Measurements from ENCODE around the gene GLS. TPM values are rescaled to one million over a fixed set of nuclear protein-coding genes. Genes with fewer than 3 reads are reported as not detected.

The GLS gene
- total and polyA plus RNA-seq, 4 donors, result 31.1 to 318 (median 104) TPM

DNA sequence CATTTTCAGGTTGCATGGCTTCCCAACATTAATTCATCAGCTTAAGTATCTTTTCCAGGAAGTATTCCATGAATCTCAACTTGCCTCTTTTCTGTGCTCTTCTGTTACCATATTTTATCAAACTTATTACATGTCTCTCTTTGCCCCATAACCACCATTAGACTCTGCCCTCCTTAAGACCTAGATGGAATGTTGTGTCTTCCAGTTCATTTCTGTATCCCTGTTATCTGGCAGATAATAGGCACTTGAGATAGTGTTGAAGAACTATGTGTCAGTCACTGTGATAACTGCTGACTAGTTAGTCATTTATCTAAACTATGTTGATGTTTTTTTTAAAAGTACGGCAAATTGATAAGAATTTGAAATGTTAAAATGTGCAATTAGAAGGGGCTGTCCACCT, 41.8 kb downstream of the GLS start:
- TF ChIP-seq, protein P1, sequence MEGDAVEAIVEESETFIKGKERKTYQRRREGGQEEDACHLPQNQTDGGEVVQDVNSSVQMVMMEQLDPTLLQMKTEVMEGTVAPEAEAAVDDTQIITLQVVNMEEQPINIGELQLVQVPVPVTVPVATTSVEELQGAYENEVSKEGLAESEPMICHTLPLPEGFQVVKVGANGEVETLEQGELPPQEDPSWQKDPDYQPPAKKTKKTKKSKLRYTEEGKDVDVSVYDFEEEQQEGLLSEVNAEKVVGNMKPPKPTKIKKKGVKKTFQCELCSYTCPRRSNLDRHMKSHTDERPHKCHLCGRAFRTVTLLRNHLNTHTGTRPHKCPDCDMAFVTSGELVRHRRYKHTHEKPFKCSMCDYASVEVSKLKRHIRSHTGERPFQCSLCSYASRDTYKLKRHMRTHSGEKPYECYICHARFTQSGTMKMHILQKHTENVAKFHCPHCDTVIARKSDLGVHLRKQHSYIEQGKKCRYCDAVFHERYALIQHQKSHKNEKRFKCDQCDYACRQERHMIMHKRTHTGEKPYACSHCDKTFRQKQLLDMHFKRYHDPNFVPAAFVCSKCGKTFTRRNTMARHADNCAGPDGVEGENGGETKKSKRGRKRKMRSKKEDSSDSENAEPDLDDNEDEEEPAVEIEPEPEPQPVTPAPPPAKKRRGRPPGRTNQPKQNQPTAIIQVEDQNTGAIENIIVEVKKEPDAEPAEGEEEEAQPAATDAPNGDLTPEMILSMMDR (IDR thresholded peaks at IDR 0.05; ENCODE audit: control extremely low read depth, extremely low read depth), result no peak
- ATAC-seq (ENCODE audit: insufficient read depth, low FRiP score), result no peak
- Histone ChIP-seq H3K9me3 (ENCODE audit: control insufficient read depth in 4 of 4, insufficient read depth in 3 of 4, low read length in 3 of 4) (no peaks in the 10 kb centered on the region), H3K36me3 (ENCODE audit: control insufficient read depth in 4 of 4, insufficient read depth in 4 of 4, low read length in 4 of 4) (peaks cover 6 to 29% (median 20%) of the 10 kb centered on the region in 4 donors), H3K4me3 (no peak overlapping the region), H3K27ac (ENCODE audit: low read depth in 1 of 2, low read length in 1 of 2) (no peak overlapping the region), H3K9ac (ENCODE audit: insufficient read depth in 1 of 2, low read length in 2 of 2) (no peak overlapping the region), H3K27me3 (ENCODE audit: control insufficient read depth in 3 of 3, insufficient read depth in 3 of 3, low read length in 2 of 3) (no peaks in the 10 kb centered on the region), H3K4me1 (ENCODE audit: control insufficient read depth in 5 of 5, insufficient read depth in 5 of 5, low read length in 5 of 5) (peaks cover 0 to 3% (median 0%) of the 10 kb centered on the region in 5 donors)
- 84 to 91% methylated on average over 1 of the region's 1 CpG for WGBS, 2 donors
- no peak for DNase-seq

DNA sequence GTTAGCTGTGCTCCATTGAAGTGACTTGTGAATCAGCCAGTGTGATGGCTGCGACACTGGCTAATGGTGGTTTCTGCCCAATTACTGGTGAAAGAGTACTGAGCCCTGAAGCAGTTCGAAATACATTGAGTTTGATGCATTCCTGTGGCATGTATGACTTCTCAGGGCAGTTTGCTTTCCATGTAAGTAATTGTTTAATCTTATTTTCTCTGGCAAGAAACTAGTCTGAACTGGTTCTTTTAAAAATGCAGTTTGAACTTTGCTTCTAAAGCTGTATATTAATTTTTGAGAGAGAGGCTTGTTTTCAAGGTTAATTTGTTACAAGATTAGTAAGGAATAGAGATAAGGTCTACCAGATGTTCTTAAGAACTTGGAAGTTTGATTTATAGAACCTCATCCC, 46.7 kb downstream of the GLS start:
- H3K27ac ChIP-seq (ENCODE audit: low read depth in 1 of 2, low read length in 1 of 2), result no peak overlapping the region
- peaks cover 0 to 2% (median 0%) of the 10 kb centered on the region in 5 donors for H3K4me1 ChIP-seq (ENCODE audit: control insufficient read depth in 5 of 5, insufficient read depth in 5 of 5, low read length in 5 of 5)
- WGBS, 2 donors, result 78 to 88% methylated on average over 2 of the region's 2 CpGs
- no peak overlapping the region for H3K9ac ChIP-seq (ENCODE audit: insufficient read depth in 1 of 2, low read length in 2 of 2)
- no peak overlapping the region for H3K4me3 ChIP-seq
- H3K36me3 ChIP-seq (ENCODE audit: control insufficient read depth in 4 of 4, insufficient read depth in 4 of 4, low read length in 4 of 4), result peaks cover 12 to 20% (median 15%) of the 10 kb centered on the region in 4 donors
- DNase-seq (peak in 2 of 3 donors; percentile 45 to 60), ATAC-seq (ENCODE audit: insufficient read depth, low FRiP score) (no peak)
- H3K9me3 ChIP-seq (ENCODE audit: control insufficient read depth in 4 of 4, insufficient read depth in 3 of 4, low read length in 3 of 4), result no peaks in the 10 kb centered on the region
- TF ChIP-seq, protein P1 (IDR thresholded peaks at IDR 0.05; ENCODE audit: control extremely low read depth, extremely low read depth), result no peak
- H3K27me3 ChIP-seq (ENCODE audit: control insufficient read depth in 3 of 3, insufficient read depth in 3 of 3, low read length in 2 of 3), result no peaks in the 10 kb centered on the region

DNA sequence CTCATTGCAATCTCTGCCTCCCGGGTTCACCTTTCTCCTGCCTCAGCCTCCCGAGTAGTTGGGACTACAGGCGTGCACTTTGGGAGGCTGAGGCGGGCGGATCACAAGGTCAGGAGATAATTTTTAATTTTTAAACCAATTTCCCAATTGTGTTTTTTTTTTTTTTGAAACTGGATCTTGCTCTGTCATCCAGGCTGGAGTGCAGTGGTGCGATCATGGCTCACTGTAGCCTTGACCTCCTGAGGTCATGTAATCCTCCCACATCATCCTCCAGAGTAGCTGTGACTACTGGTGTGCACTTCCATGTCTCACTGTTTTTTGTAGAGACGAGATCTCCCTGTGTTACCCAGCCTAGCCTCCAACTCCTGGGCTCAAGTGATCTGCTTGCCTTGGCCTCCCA, 49.3 kb downstream of the GLS start:
- TF ChIP-seq, protein P1 (IDR thresholded peaks at IDR 0.05; ENCODE audit: control extremely low read depth, extremely low read depth), result no peak
- Histone ChIP-seq H3K9ac (ENCODE audit: insufficient read depth in 1 of 2, low read length in 2 of 2) (no peak overlapping the region), H3K27ac (ENCODE audit: low read depth in 1 of 2, low read length in 1 of 2) (no peak overlapping the region), H3K4me3 (no peak overlapping the region), H3K27me3 (ENCODE audit: control insufficient read depth in 3 of 3, insufficient read depth in 3 of 3, low read length in 2 of 3) (no peaks in the 10 kb centered on the region), H3K36me3 (ENCODE audit: control insufficient read depth in 4 of 4, insufficient read depth in 4 of 4, low read length in 4 of 4) (peaks cover 5 to 14% (median 7%) of the 10 kb centered on the region in 4 donors), H3K9me3 (ENCODE audit: control insufficient read depth in 4 of 4, insufficient read depth in 3 of 4, low read length in 3 of 4) (no peaks in the 10 kb centered on the region), H3K4me1 (ENCODE audit: control insufficient read depth in 5 of 5, insufficient read depth in 5 of 5, low read length in 5 of 5) (peaks cover 0 to 4% (median 0%) of the 10 kb centered on the region in 5 donors)
- 94 to 95% methylated on average over 7 of the region's 7 CpGs for WGBS, 2 donors
- DNase-seq (no peak), ATAC-seq (ENCODE audit: insufficient read depth, low FRiP score) (no peak)

DNA sequence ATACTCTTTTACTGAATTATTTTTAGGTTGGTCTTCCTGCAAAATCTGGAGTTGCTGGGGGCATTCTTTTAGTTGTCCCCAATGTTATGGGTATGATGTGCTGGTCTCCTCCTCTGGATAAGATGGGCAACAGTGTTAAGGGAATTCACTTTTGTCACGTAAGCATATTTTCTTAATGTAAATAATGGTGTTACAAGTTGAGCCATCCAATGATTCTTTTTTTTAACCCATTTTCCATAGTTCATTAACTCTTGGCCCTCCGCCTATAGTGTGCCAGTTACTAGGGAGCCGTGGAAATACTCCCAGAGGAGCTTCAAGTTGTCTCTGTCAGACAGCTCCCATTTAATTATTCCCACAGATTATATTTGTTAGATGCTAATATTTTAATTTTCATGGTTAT, 49.8 kb downstream of the GLS start:
- H3K4me3 ChIP-seq, result no peak overlapping the region
- no peak overlapping the region for H3K27ac ChIP-seq (ENCODE audit: low read depth in 1 of 2, low read length in 1 of 2)
- DNase-seq (no peak), ATAC-seq (ENCODE audit: insufficient read depth, low FRiP score) (no peak)
- H3K9me3 ChIP-seq (ENCODE audit: control insufficient read depth in 4 of 4, insufficient read depth in 3 of 4, low read length in 3 of 4), result no peaks in the 10 kb centered on the region
- peaks cover 0 to 5% (median 0%) of the 10 kb centered on the region in 5 donors for H3K4me1 ChIP-seq (ENCODE audit: control insufficient read depth in 5 of 5, insufficient read depth in 5 of 5, low read length in 5 of 5)
- H3K27me3 ChIP-seq (ENCODE audit: control insufficient read depth in 3 of 3, insufficient read depth in 3 of 3, low read length in 2 of 3), result no peaks in the 10 kb centered on the region
- peaks cover 5 to 11% (median 7%) of the 10 kb centered on the region in 4 donors for H3K36me3 ChIP-seq (ENCODE audit: control insufficient read depth in 4 of 4, insufficient read depth in 4 of 4, low read length in 4 of 4)
- TF ChIP-seq, protein P1 (IDR thresholded peaks at IDR 0.05; ENCODE audit: control extremely low read depth, extremely low read depth), result no peak
- 97 to 98% methylated on average over 3 of the region's 3 CpGs for WGBS, 2 donors
- H3K9ac ChIP-seq (ENCODE audit: insufficient read depth in 1 of 2, low read length in 2 of 2), result no peak overlapping the region

All from lung (tissue), 12 donors.